HAP-1 (cell line): ENCODE data around the gene USP31.

Experiments
- DNase-seq, 2 experiments: peaks; one replicate each; pipeline ENCODE4 v3.0.0-alpha.2; 2016 to 2020; ENCODE audit warnings: low spot score in 2 of 2
- H3K27me3 ChIP-seq: fragments of 250-450 bp; sonication (Bioruptor Pico); 2 replicates; pipeline ENCODE4 v1.5.1; 2020; ENCODE audit warnings: low read depth, mild to moderate bottlenecking, moderate library complexity
- H3K36me3 ChIP-seq: fragments of 250-450 bp; sonication (Bioruptor Pico); replicated peaks from 2 replicates; pipeline ENCODE4 v1.5.1; 2020; ENCODE audit warnings: mild to moderate bottlenecking
- H3K4me1 ChIP-seq: fragments of 250-450 bp; sonication (Bioruptor Pico); 2 replicates; pipeline ENCODE4 v1.5.1; 2020; ENCODE audit warnings: mild to moderate bottlenecking
- H3K4me3 ChIP-seq: fragments of 250-450 bp; sonication (Bioruptor Pico); 2 replicates; pipeline ENCODE4 v1.5.1; 2020; ENCODE audit warnings: mild to moderate bottlenecking, moderate library complexity
- H3K9me3 ChIP-seq: fragments of 250-450 bp; sonication (Bioruptor Pico); 2 replicates; pipeline ENCODE4 v1.5.1; 2020; ENCODE audit warnings: mild to moderate bottlenecking, moderate library complexity
- in situ Hi-C: fragments of 300-500 bp; cut with MboI; formaldehyde crosslinking; loops from 3 replicates; pipeline ENCODE4 v1.14.3; 2020; ENCODE audit warnings: low sequenced_read_pairs, inconsistent platforms, mixed read lengths

Gene USP31

GRCh38 chr16:23149267-23149992 lies at the start of gene USP31:
Gene USP31, minus strand, starts transcription at chr16:23149452. Its CDS starts 182 bp downstream, at chr16:23149270.
- Histone ChIP-seq H3K4me3 (peak within 1 kb of the TSS; percentile 60), H3K4me1 (peaks cover 12% of the 10 kb centered on the region), H3K9me3 (no peaks in the 10 kb centered on the region), H3K36me3 (no peaks in the 10 kb centered on the region), H3K27me3 (no peaks in the 10 kb centered on the region)
- in situ Hi-C loops, result no loop called here
- peak; percentile 91 to 95 for DNase-seq

- no peak for DNase-seq
- in situ Hi-C loops, result no loop called here
- Histone ChIP-seq H3K27me3 (peaks cover 15% of the 10 kb centered on the region), H3K4me3 (no peak overlapping the region), H3K4me1 (no peaks in the 10 kb centered on the region), H3K9me3 (no peaks in the 10 kb centered on the region), H3K36me3 (no peaks in the 10 kb centered on the region)
Measured at GRCh38 chr16:23196539-23196938, 47.3 kb upstream of the USP31 start.

- Histone ChIP-seq H3K4me3 (no peak overlapping the region), H3K27me3 (peaks cover 15% of the 10 kb centered on the region), H3K9me3 (no peaks in the 10 kb centered on the region), H3K36me3 (no peaks in the 10 kb centered on the region), H3K4me1 (no peaks in the 10 kb centered on the region)
- DNase-seq, result no peak
- in situ Hi-C loops, result no loop called here
Measured at GRCh38 chr16:23195366-23195978, 46.2 kb upstream of the USP31 start.

- no peak for DNase-seq
- H3K9me3 ChIP-seq, result no peaks in the 10 kb centered on the region
- H3K36me3 ChIP-seq, result no peaks in the 10 kb centered on the region
- H3K4me1 ChIP-seq, result no peaks in the 10 kb centered on the region
- peaks cover 15% of the 10 kb centered on the region for H3K27me3 ChIP-seq
- in situ Hi-C loops, result no loop called here
- no peak overlapping the region for H3K4me3 ChIP-seq
Measured at GRCh38 chr16:23194497-23195221, 45.4 kb upstream of the USP31 start.

GRCh38 chr16:23188911-23189310 lies 39.7 kb upstream of the USP31 start:
- DNase-seq, result no peak
- H3K27me3 ChIP-seq, result peaks cover 26% of the 10 kb centered on the region
- in situ Hi-C loops, result no loop called here
- no peaks in the 10 kb centered on the region for H3K36me3 ChIP-seq
- H3K4me3 ChIP-seq, result no peak overlapping the region
- no peaks in the 10 kb centered on the region for H3K4me1 ChIP-seq
- H3K9me3 ChIP-seq, result no peaks in the 10 kb centered on the region

- no peak for DNase-seq
- H3K4me3 ChIP-seq, result no peak overlapping the region
- no peaks in the 10 kb centered on the region for H3K9me3 ChIP-seq
- in situ Hi-C loops, result no loop called here
- H3K36me3 ChIP-seq, result no peaks in the 10 kb centered on the region
- peaks cover 40% of the 10 kb centered on the region for H3K27me3 ChIP-seq
- no peaks in the 10 kb centered on the region for H3K4me1 ChIP-seq
Measured at GRCh38 chr16:23187341-23187740, 38.1 kb upstream of the USP31 start.

GRCh38 chr16:23186171-23186570 lies 36.9 kb upstream of the USP31 start:
- Histone ChIP-seq H3K4me3 (no peak overlapping the region), H3K9me3 (no peaks in the 10 kb centered on the region), H3K4me1 (no peaks in the 10 kb centered on the region), H3K27me3 (peaks cover 44% of the 10 kb centered on the region), H3K36me3 (no peaks in the 10 kb centered on the region)
- DNase-seq, result no peak
- in situ Hi-C loops, result no loop called here

- in situ Hi-C loops, result no loop called here
- H3K36me3 ChIP-seq, result no peaks in the 10 kb centered on the region
- peaks cover 44% of the 10 kb centered on the region for H3K27me3 ChIP-seq
- no peaks in the 10 kb centered on the region for H3K9me3 ChIP-seq
- H3K4me1 ChIP-seq, result no peaks in the 10 kb centered on the region
- no peak overlapping the region for H3K4me3 ChIP-seq
- DNase-seq, result no peak
Measured at GRCh38 chr16:23185656-23186055, 36.4 kb upstream of the USP31 start.

GRCh38 chr16:23183543-23183862 lies 34.3 kb upstream of the USP31 start:
- no peaks in the 10 kb centered on the region for H3K36me3 ChIP-seq
- no peaks in the 10 kb centered on the region for H3K4me1 ChIP-seq
- H3K27me3 ChIP-seq, result peaks cover 44% of the 10 kb centered on the region
- H3K9me3 ChIP-seq, result no peaks in the 10 kb centered on the region
- in situ Hi-C loops, result no loop called here
- no peak overlapping the region for H3K4me3 ChIP-seq
- DNase-seq, result no peak

- Histone ChIP-seq H3K27me3 (peaks cover 44% of the 10 kb centered on the region), H3K4me3 (peak within 1 kb of the TSS; percentile 12; the same call in 1 of the 2 replicates), H3K36me3 (no peaks in the 10 kb centered on the region), H3K4me1 (no peaks in the 10 kb centered on the region), H3K9me3 (no peaks in the 10 kb centered on the region)
- DNase-seq, result peak in 1 of 2 experiments; percentile 12
- in situ Hi-C loops, result no loop called here
Measured at GRCh38 chr16:23182679-23183542, 33.7 kb upstream of the USP31 start, which contains the start of gene SCNN1G. Gene SCNN1G, plus strand, starts transcription at chr16:23182745. Its CDS starts 3,527 bp downstream, at chr16:23186272.

- no peaks in the 10 kb centered on the region for H3K9me3 ChIP-seq
- no peaks in the 10 kb centered on the region for H3K4me1 ChIP-seq
- H3K4me3 ChIP-seq, result no peak overlapping the region
- peak; percentile 24 to 79 for DNase-seq
- in situ Hi-C loops, result no loop called here
- peaks cover 41% of the 10 kb centered on the region for H3K27me3 ChIP-seq
- H3K36me3 ChIP-seq, result no peaks in the 10 kb centered on the region
Measured at GRCh38 chr16:23182206-23182678, 33.0 kb upstream of the USP31 start.

GRCh38 chr16:23181506-23181905 lies 32.3 kb upstream of the USP31 start:
- Histone ChIP-seq H3K36me3 (no peaks in the 10 kb centered on the region), H3K4me3 (no peak overlapping the region), H3K9me3 (no peaks in the 10 kb centered on the region), H3K27me3 (peaks cover 39% of the 10 kb centered on the region), H3K4me1 (no peaks in the 10 kb centered on the region)
- no peak for DNase-seq
- in situ Hi-C loops, result no loop called here

GRCh38 chr16:23175651-23176050 lies 26.4 kb upstream of the USP31 start:
- no peak overlapping the region for H3K4me3 ChIP-seq
- DNase-seq, result no peak
- H3K27me3 ChIP-seq, result no peaks in the 10 kb centered on the region; the same call in 1 of the 2 replicates
- in situ Hi-C loops, result loop anchor here (5.0 kb wide), 1 partner anchor 252 kb away; no protein-coding TSS in a partner anchor
- H3K36me3 ChIP-seq, result no peaks in the 10 kb centered on the region
- H3K4me1 ChIP-seq, result no peaks in the 10 kb centered on the region
- no peaks in the 10 kb centered on the region for H3K9me3 ChIP-seq
